ENCODE data around the gene PDZD7. TPM values are rescaled to one million over a fixed set of nuclear protein-coding genes. Genes with fewer than 3 reads are reported as not detected.

Gene PDZD7
- total RNA-seq, 1 donor from 2014 or later: 0.26 TPM

DNA sequence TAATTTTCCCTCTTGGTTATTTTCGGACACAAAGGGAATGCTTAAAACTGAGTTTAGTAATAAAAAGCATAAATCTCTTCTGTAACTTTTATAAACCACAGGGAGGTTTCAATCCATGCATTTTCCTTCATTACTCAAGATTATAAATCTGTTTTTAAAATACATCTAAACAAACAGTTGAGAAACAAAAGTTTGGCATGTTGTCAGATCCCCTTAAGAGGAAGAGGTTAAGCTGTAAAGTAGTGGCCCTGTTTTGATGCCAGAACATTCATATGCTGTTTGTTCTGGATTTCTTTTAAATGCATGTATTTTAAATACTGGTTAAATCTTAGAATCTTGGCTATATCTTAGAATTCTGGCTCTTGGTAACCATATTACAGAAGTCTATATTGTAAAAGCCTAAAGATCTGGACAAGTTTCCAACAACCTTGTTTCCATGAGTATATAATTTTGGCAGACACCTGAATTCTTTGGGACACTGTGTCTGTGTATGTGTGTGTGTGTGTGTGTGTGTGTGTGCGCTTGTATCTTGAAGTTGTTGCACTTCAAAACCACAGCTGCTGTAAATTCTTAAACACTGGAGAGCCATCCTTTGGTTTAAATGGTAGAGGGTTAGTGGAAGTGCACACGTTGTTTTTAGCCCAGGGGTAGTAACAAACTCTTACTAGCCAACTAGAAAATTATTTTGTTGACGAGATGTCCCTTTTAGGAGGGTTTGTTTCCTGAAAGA, 68.4 kb downstream of the PDZD7 start:
- Histone ChIP-seq H3K36me3 (ENCODE audit: control insufficient read depth, insufficient read depth, low read length) (peaks cover 1% of the 10 kb centered on the region), H3K27me3 (ENCODE audit: control insufficient read depth, insufficient read depth, low read length) (no peaks in the 10 kb centered on the region), H3K4me3 (ENCODE audit: low read depth, low read length) (no peak overlapping the region)
- TF ChIP-seq, protein P1, sequence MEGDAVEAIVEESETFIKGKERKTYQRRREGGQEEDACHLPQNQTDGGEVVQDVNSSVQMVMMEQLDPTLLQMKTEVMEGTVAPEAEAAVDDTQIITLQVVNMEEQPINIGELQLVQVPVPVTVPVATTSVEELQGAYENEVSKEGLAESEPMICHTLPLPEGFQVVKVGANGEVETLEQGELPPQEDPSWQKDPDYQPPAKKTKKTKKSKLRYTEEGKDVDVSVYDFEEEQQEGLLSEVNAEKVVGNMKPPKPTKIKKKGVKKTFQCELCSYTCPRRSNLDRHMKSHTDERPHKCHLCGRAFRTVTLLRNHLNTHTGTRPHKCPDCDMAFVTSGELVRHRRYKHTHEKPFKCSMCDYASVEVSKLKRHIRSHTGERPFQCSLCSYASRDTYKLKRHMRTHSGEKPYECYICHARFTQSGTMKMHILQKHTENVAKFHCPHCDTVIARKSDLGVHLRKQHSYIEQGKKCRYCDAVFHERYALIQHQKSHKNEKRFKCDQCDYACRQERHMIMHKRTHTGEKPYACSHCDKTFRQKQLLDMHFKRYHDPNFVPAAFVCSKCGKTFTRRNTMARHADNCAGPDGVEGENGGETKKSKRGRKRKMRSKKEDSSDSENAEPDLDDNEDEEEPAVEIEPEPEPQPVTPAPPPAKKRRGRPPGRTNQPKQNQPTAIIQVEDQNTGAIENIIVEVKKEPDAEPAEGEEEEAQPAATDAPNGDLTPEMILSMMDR (IDR thresholded peaks at IDR 0.05; ENCODE audit: insufficient read depth, low read length, severe bottlenecking): no peak
- DNase-seq (ENCODE audit: low read depth) (no peak), FAIRE-seq (no peak)

DNA sequence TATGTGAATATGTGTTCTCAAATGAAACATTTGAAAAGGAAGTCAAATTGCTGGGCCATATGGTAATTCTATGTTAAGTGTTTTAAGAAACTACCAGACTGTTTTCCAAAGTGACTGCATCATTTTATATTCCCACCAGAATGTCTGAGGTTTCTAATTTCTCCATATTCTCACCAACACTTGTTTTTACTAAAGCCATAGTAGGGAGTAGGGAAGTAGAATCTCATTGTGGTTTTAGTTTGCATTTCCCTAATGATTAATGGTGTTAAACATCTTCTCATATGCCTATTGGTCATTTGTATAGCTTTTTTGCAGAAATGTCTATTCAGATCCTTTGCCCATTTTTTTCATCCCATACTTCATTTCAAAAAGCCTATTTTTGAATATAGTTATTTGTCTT, 70.7 kb downstream of the PDZD7 start:
- no peaks in the 10 kb centered on the region for H3K27me3 ChIP-seq (ENCODE audit: control insufficient read depth, insufficient read depth, low read length)
- FAIRE-seq (no peak), DNase-seq (ENCODE audit: low read depth) (no peak)
- TF ChIP-seq, protein P1 (IDR thresholded peaks at IDR 0.05; ENCODE audit: insufficient read depth, low read length, severe bottlenecking): no peak
- peaks cover 2% of the 10 kb centered on the region for H3K36me3 ChIP-seq (ENCODE audit: control insufficient read depth, insufficient read depth, low read length)
- H3K4me3 ChIP-seq (ENCODE audit: low read depth, low read length): no peak overlapping the region

Other genes with a start within 250 kb of the PDZD7 start
- 12.1 and 15.1 TPM in 2 replicates for gene SLF2, start 118.2 kb downstream of the PDZD7 start, total RNA-seq
- gene SEMA4G, start 61.6 kb downstream of the PDZD7 start, total RNA-seq: 0.26 and 0.51 TPM in 2 replicates
- gene MRPL43, start 43.6 kb downstream of the PDZD7 start, total RNA-seq: 47.7 and 73.5 TPM in 2 replicates
- gene TWNK, start 43.6 kb downstream of the PDZD7 start, total RNA-seq: 7.9 and 14.7 TPM in 2 replicates
- 30.0 and 36.5 TPM in 2 replicates for gene LZTS2, start 31.3 kb downstream of the PDZD7 start, total RNA-seq
- gene SFXN3, start 105 bp upstream of the PDZD7 start, total RNA-seq: 14.0 and 16.1 TPM in 2 replicates
- 1.6 and 4.0 TPM in 2 replicates for gene KAZALD1, start 30.9 kb upstream of the PDZD7 start, total RNA-seq
- gene TLX1, start 100.2 kb upstream of the PDZD7 start, total RNA-seq: not detected in 2 replicates
- not detected in 2 replicates for gene LBX1, start 198.3 kb upstream of the PDZD7 start, total RNA-seq